ENCODE results near the gene COL27A1. TPM values are rescaled to one million over a fixed set of nuclear protein-coding genes. Genes with fewer than 3 reads are reported as not detected.

Gene COL27A1
- total RNA-seq, 1 donor from 2014 or later = 61.4 TPM

GRCh38 chr9:114120192-114121014, 34.9 kb upstream of the COL27A1 start:
- no peak overlapping the region for H3K4me3 Mint-ChIP-seq (ENCODE audit: unreplicated experiment)
- H3K4me1 Mint-ChIP-seq (ENCODE audit: unreplicated experiment) = peaks cover 12% of the 10 kb centered on the region
- TF ChIP-seq, protein P1, sequence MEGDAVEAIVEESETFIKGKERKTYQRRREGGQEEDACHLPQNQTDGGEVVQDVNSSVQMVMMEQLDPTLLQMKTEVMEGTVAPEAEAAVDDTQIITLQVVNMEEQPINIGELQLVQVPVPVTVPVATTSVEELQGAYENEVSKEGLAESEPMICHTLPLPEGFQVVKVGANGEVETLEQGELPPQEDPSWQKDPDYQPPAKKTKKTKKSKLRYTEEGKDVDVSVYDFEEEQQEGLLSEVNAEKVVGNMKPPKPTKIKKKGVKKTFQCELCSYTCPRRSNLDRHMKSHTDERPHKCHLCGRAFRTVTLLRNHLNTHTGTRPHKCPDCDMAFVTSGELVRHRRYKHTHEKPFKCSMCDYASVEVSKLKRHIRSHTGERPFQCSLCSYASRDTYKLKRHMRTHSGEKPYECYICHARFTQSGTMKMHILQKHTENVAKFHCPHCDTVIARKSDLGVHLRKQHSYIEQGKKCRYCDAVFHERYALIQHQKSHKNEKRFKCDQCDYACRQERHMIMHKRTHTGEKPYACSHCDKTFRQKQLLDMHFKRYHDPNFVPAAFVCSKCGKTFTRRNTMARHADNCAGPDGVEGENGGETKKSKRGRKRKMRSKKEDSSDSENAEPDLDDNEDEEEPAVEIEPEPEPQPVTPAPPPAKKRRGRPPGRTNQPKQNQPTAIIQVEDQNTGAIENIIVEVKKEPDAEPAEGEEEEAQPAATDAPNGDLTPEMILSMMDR (IDR thresholded peaks at IDR 0.05; ENCODE audit: unreplicated experiment) = no peak
- H3K27ac Mint-ChIP-seq (ENCODE audit: unreplicated experiment) = peak overlapping the region; percentile 53
- DNase-seq (ENCODE audit: low spot score) = no peak
- no peaks in the 10 kb centered on the region for H3K36me3 Mint-ChIP-seq (ENCODE audit: low read depth, unreplicated experiment)
- peaks cover 10% of the 10 kb centered on the region for H3K27me3 Mint-ChIP-seq (ENCODE audit: unreplicated experiment)
- H3K9me3 Mint-ChIP-seq (ENCODE audit: unreplicated experiment) = no peaks in the 10 kb centered on the region

DNA sequence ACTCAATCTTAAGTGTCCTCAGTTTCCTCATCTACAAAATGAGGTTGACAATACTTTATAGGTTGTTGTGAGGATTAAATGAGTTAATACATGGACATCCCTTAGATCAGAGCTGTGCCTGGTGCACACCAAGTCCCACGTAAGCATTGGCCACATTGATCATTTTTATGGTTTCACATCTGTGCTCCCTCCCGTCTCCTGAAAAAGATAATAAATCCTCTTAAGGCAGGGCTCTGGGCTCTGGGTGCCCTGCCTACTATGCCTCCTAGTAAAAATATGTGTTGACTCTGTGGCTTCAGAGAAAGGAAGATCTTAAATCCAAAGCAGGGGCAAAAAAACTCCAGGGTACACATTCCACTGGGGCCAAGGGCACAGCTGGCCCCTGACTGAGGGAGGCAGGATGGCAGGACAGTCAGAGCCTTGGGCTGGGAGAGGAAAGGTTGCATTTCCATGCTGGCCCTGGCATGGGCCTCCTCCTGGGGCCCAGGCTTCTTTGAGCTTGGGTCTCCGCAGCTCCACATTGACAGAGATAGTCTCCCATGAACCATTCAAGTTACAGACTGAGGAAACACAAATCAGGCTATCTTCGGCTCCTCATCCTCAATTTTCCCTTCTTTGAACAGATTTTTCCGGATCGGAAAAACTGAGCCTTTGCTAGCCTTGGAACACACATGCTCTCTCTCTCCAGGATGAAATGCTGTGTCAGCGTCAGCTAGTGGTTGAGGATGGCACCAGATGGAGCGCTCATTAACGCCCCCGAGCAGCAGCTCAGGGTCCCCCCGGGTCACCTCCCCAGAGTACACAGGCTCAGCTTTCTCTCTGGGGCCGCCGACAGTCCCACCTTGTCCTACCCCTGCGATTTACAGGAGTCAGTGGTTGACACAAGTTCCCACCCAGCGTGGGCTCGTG, 33.9 kb upstream of the COL27A1 start:
- no peak for DNase-seq (ENCODE audit: low spot score)
- H3K27me3 Mint-ChIP-seq (ENCODE audit: unreplicated experiment) = peaks cover 11% of the 10 kb centered on the region
- no peak overlapping the region for H3K27ac Mint-ChIP-seq (ENCODE audit: unreplicated experiment)
- H3K4me1 Mint-ChIP-seq (ENCODE audit: unreplicated experiment) = peaks cover 12% of the 10 kb centered on the region
- TF ChIP-seq, protein P1 (IDR thresholded peaks at IDR 0.05; ENCODE audit: unreplicated experiment) = no peak
- no peak overlapping the region for H3K4me3 Mint-ChIP-seq (ENCODE audit: unreplicated experiment)
- no peaks in the 10 kb centered on the region for H3K9me3 Mint-ChIP-seq (ENCODE audit: unreplicated experiment)
- no peaks in the 10 kb centered on the region for H3K36me3 Mint-ChIP-seq (ENCODE audit: low read depth, unreplicated experiment)

GRCh38 chr9:114122136-114123027, 33.0 kb upstream of the COL27A1 start:
- Mint-ChIP-seq H3K4me3 (ENCODE audit: unreplicated experiment) (no peak overlapping the region), H3K27me3 (ENCODE audit: unreplicated experiment) (peaks cover 9% of the 10 kb centered on the region), H3K9me3 (ENCODE audit: unreplicated experiment) (no peaks in the 10 kb centered on the region)

DNA sequence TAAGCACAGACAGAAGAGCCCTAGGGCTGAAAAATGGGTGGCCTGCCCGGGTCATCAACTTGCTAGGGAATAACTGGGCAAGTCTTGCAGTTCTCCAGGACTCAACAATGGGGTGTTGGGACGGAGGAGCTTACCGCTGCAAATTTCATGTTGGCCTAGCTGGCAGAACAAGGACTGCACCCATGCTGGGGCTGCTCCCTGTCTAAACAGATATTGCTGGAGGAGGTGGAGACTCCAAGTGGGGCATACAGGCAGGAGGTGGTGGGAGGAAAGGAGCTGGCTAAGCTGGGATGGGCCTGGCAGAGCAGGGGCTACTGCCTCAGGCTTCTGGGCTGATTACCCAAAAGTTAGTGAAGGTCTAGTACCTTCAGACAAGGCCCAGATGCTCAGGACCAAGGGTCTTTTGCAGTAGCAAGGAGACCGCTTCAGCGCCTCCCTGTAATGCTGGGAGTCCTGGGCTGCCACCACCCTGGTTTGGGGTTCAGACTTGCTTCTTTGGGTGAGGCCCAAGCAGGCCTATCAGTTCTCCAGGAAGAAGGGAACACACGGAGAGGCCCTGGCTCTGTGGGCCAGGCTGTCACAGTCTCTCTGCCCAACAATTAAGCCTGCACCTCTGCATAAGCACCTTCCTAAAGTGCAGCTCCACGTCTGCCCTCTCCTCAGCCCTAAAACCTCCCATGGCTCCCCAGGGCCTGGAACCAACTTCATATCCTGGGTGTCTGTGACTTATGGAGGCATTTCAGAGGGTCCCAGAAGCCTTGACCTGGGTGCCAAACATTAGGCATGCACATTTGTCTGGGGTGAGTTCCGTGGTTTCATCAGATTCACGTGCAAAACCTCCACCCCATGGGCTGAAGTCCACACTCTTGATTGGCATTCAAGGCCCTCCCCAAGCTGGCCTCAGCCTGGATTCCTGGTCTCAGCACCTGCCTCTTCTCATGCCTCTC, 32.0 kb upstream of the COL27A1 start:
- peaks cover 9% of the 10 kb centered on the region for H3K27me3 Mint-ChIP-seq (ENCODE audit: unreplicated experiment)
- H3K9me3 Mint-ChIP-seq (ENCODE audit: unreplicated experiment) = no peaks in the 10 kb centered on the region
- no peak overlapping the region for H3K27ac Mint-ChIP-seq (ENCODE audit: unreplicated experiment)
- no peak for DNase-seq (ENCODE audit: low spot score)
- H3K4me1 Mint-ChIP-seq (ENCODE audit: unreplicated experiment) = peaks cover 12% of the 10 kb centered on the region
- TF ChIP-seq, protein P1 (IDR thresholded peaks at IDR 0.05; ENCODE audit: unreplicated experiment) = no peak
- H3K4me3 Mint-ChIP-seq (ENCODE audit: unreplicated experiment) = no peak overlapping the region
- H3K36me3 Mint-ChIP-seq (ENCODE audit: low read depth, unreplicated experiment) = peaks cover 8% of the 10 kb centered on the region

More at GRCh38 chr9:114122136-114123027, 33.0 kb upstream of the COL27A1 start:
- H3K27ac Mint-ChIP-seq (ENCODE audit: unreplicated experiment) = no peak overlapping the region
- H3K36me3 Mint-ChIP-seq (ENCODE audit: low read depth, unreplicated experiment) = peaks cover 4% of the 10 kb centered on the region
- no peak for DNase-seq (ENCODE audit: low spot score)
- TF ChIP-seq, protein P1 (IDR thresholded peaks at IDR 0.05; ENCODE audit: unreplicated experiment) = no peak
- peaks cover 12% of the 10 kb centered on the region for H3K4me1 Mint-ChIP-seq (ENCODE audit: unreplicated experiment)

All from endothelial cell (in vitro differentiated cells).